GM21526 (cell line): ENCODE results near the gene SLC22A4.
A peak's percentile ranks its signal among the peaks of the same experiment; 100 is the strongest.

Experiments
- ATAC-seq: cut with Tn5 transposase; IDR thresholded peaks from one replicate; pipeline ENCODE4 v1.9.1; 2021; ENCODE audit warnings: moderate library complexity; ENCODE audit not compliant: unreplicated experiment, low FRiP score

Gene SLC22A4

GRCh38 chr5:132293992-132294727 is at the start of gene SLC22A4:
Gene SLC22A4, plus strand, starts transcription at chr5:132294394. Its CDS starts 223 bp downstream, at chr5:132294617.
- peak; percentile 58 for ATAC-seq

- no peak for ATAC-seq
Observed at GRCh38 chr5:132245593-132245992, 48.6 kb upstream of the SLC22A4 start.

GRCh38 chr5:132246806-132247205 is 47.4 kb upstream of the SLC22A4 start:
- no peak for ATAC-seq

GRCh38 chr5:132250547-132250946 is 43.6 kb upstream of the SLC22A4 start:
- ATAC-seq = no peak

GRCh38 chr5:132251220-132251725 is 42.9 kb upstream of the SLC22A4 start:
- ATAC-seq = no peak

GRCh38 chr5:132253008-132253441 is 41.2 kb upstream of the SLC22A4 start:
- no peak for ATAC-seq

GRCh38 chr5:132253452-132254320 is 40.5 kb upstream of the SLC22A4 start:
- no peak for ATAC-seq

- ATAC-seq = no peak
Observed at GRCh38 chr5:132254321-132254977, 39.7 kb upstream of the SLC22A4 start.

- ATAC-seq = no peak
Observed at GRCh38 chr5:132256086-132256782, 38.0 kb upstream of the SLC22A4 start.

GRCh38 chr5:132256783-132257130 is 37.4 kb upstream of the SLC22A4 start:
- ATAC-seq = no peak

GRCh38 chr5:132257131-132258101 is 36.8 kb upstream of the SLC22A4 start, which contains the start of gene PDLIM4:
Gene PDLIM4, plus strand, starts transcription at chr5:132257696. Its CDS starts 39 bp downstream, at chr5:132257735.
- ATAC-seq = no peak

GRCh38 chr5:132258102-132259068 is 35.8 kb upstream of the SLC22A4 start:
- no peak for ATAC-seq

GRCh38 chr5:132259069-132259851 is 34.9 kb upstream of the SLC22A4 start:
- ATAC-seq = no peak

- ATAC-seq = no peak
Observed at GRCh38 chr5:132260051-132260450, 34.1 kb upstream of the SLC22A4 start.

- no peak for ATAC-seq
Observed at GRCh38 chr5:132260714-132261551, 33.3 kb upstream of the SLC22A4 start.
